HG02943 (cell line): ENCODE results near the gene NEUROD4.
"Not testable (repeated sequence)": the region's sequence is repeated elsewhere in the genome, so short reads cannot be mapped to it uniquely, and the experiment has no call there.

Experiments used
- ATAC-seq: cut with Tn5 transposase; IDR thresholded peaks from one replicate; pipeline ENCODE4 v1.9.1; 2021; ENCODE audit warnings: mild to moderate bottlenecking, low read depth, moderate library complexity; ENCODE audit not compliant: unreplicated experiment

NEUROD4 gene

GRCh38 chr12:55019784-55020183 is at the start of gene NEUROD4:
TSS of gene NEUROD4 (plus strand) at chr12:55019974. CDS start at chr12:55026440, 6,466 bp downstream.
- ATAC-seq, result no peak

GRCh38 chr12:54970741-54971140 is 49.0 kb upstream of the NEUROD4 start:
- ATAC-seq, result no peak

- ATAC-seq, result no peak
Measured at GRCh38 chr12:54973556-54973955, 46.2 kb upstream of the NEUROD4 start.

- no peak for ATAC-seq
Measured at GRCh38 chr12:54974279-54974678, 45.5 kb upstream of the NEUROD4 start.

GRCh38 chr12:54975272-54975671 is 44.5 kb upstream of the NEUROD4 start:
- no peak for ATAC-seq

- no peak for ATAC-seq
Measured at GRCh38 chr12:54975875-54976274, 43.9 kb upstream of the NEUROD4 start.

- no peak for ATAC-seq
Measured at GRCh38 chr12:54977155-54977554, 42.6 kb upstream of the NEUROD4 start.

- no peak for ATAC-seq
Measured at GRCh38 chr12:54977857-54978256, 41.9 kb upstream of the NEUROD4 start.

GRCh38 chr12:54980341-54980740 is 39.4 kb upstream of the NEUROD4 start:
- no peak for ATAC-seq

GRCh38 chr12:54981796-54982195 is 38.0 kb upstream of the NEUROD4 start:
- ATAC-seq, result no peak

- ATAC-seq, result no peak
Measured at GRCh38 chr12:54983536-54984101, 36.2 kb upstream of the NEUROD4 start.

- ATAC-seq, result peak; percentile 98
Measured at GRCh38 chr12:54984658-54985376, 35.0 kb upstream of the NEUROD4 start, which contains the start of gene TESPA1. TSS of gene TESPA1 (minus strand) at chr12:54984762. CDS start at chr12:54974562, 10,200 bp downstream.

GRCh38 chr12:54986773-54987172 is 33.0 kb upstream of the NEUROD4 start:
- ATAC-seq, result not testable (repeated sequence)

GRCh38 chr12:54987611-54988231 is 32.1 kb upstream of the NEUROD4 start:
- ATAC-seq, result no peak

GRCh38 chr12:54988402-54989054 is 31.2 kb upstream of the NEUROD4 start:
- no peak for ATAC-seq

GRCh38 chr12:54989829-54990228 is 29.9 kb upstream of the NEUROD4 start:
- no peak for ATAC-seq

GRCh38 chr12:54991161-54991990 is 28.4 kb upstream of the NEUROD4 start:
- ATAC-seq, result peak; percentile 62

GRCh38 chr12:54991991-54992375 is 27.8 kb upstream of the NEUROD4 start:
- no peak for ATAC-seq

- ATAC-seq, result peak; percentile 42
Measured at GRCh38 chr12:54993181-54993835, 26.5 kb upstream of the NEUROD4 start.

GRCh38 chr12:54996205-54996604 is 23.6 kb upstream of the NEUROD4 start:
- no peak for ATAC-seq
